ENCODE results near the gene LILRB2.

- TF ChIP-seq POLR2A (IDR thresholded peaks at IDR 0.05; ENCODE audit: low read depth, low read length) (no peak), POLR2AphosphoS5 (IDR thresholded peaks at IDR 0.05; ENCODE audit: low read depth, low read length) (no peak), TAF1 (IDR thresholded peaks at IDR 0.05; ENCODE audit: borderline replicate concordance, low read depth, low read length) (no peak)
These were observed 35.0 kb downstream of the LILRB2 start for GRCh38 chr19:54245936-54246335.
